ENCODE measurements around the gene KNTC1.
"Not testable (repeated sequence)": the region's sequence is repeated elsewhere in the genome, so short reads cannot be mapped to it uniquely, and the experiment has no call there.

The KNTC1 gene

DNA sequence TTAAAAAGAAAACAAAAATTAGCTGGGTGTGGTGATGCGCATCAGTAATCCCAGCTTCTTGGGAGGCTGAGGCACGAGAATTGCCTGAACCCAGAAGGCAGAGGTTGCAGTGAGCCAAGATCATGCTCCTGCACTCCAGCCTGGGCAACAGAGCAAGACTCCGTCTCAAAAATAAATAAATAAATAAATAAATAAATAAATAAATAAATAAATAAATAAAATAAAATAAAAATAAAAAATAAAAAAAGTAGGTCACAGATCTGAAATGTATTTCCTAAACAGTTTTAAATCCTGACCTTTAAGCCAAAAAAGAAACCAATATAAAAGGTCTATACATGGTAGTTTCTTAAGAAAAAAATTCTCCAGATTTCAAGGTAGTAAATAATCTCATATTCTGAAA lies 14.0 kb upstream of the KNTC1 start:
- DNase-seq: not testable (repeated sequence)

DNA sequence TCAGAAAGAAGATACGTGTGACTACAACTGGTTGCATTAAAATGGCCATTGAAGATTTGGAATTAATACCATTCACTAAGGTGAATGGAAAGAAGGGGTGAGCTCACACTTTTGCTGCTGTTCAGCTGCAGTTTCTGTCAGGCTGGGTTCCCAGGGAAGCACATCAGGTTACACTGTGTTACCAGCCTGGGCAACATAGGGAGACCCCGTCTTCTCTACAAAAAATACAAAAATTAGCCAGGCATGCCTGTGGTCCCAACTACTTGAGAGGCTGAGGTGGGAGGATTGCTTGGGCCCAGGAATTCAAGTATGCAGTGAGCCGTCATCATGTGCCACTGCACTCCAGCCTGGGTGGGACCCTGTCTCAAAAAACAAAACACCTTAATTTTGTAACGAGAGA lies 13.4 kb upstream of the KNTC1 start:
- no peak for DNase-seq

DNA sequence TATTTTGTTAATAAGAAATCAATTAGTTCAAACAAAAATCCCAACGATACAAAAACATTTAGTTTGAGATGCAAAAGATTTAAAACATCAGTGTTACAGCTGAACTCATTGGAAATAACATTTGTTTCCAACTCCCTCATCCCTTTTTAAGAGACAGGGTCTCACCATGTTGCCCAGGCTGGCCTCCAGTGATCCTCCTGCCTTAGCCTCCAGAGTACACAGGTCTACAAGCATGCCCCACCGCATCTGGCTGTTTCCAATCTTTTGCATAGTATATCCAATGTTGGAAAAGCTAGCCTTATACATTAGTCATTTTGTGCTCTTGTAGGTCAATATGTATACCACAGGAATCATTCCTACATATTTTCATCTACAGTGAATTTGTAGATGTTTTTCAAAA lies 11.8 kb upstream of the KNTC1 start:
- no peak for DNase-seq

DNA sequence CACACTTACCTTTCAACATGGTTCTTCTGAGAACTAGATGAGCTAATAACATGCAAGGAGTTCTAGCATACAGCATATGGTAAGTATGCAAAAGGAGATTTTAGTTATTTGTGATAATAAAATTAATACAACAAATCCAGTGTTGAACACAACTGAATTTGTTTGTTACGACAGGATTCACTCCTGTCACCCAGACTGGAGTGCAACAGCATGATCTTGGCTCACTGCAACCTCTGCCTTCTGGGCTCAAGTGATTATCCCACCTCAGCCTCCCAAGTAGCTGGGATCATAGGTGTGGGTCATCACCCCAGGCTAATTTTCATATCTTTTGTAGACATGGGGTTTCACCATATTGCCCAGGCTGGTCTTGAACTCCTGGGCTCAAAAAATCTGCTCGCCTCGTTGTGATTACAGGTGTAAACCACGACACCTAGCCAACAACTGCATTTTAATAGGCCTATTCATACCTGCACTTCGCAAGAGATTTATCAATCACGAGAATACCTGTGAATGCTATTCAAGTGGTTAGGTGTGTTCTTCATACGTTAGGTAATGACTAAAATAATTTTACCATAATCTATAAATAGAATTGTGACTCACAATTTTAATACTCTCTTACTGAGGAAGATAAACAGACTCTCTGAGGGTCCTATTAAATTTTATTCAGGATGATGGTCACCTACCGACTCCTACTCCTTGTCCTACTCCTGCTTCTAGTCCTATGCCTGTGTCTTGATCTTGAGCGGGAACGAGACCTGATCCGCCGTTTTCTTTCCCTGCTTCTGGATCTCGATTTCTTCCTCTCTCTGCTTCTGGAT lies 10.3 kb upstream of the KNTC1 start:
- no peak for DNase-seq

DNA sequence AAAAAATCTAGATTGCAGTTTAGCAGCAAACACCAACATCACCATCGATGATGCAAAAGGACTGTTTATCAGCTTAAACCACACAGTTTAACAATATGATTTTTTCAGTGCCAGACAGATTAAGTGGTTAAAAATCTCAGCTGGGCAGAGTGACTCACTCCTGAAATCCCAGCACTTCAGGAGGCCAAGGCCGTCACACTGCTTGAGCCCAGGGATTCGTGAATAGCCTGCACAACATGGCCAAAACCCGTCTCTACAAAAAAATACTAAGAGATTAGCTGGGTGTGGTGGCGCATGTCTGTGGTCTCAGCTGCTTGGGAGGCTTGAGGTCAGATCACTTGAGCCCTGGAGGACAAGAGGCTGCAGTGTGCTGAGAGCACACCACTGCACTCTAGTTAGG lies 9.2 kb upstream of the KNTC1 start:
- DNase-seq: peak; percentile 72

DNA sequence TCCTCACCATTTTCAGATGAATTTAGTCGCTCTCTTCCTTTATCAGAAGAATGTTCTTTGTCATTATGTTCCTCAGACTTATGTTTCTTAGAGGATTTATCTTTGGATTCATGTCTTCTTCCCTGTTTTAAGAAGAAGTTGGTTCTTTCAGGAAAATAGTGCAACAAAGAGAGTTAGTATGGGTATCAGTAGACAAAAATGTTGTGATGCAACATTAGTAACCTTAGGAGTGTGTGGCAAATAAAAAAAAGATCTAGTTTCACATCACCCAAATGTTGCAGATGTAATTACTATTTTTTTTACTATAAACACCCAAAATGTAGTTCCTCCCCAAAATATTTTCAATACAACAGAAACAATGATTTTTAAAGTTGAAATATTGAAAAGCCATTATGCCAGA lies 8.1 kb upstream of the KNTC1 start:
- DNase-seq: no peak

DNA sequence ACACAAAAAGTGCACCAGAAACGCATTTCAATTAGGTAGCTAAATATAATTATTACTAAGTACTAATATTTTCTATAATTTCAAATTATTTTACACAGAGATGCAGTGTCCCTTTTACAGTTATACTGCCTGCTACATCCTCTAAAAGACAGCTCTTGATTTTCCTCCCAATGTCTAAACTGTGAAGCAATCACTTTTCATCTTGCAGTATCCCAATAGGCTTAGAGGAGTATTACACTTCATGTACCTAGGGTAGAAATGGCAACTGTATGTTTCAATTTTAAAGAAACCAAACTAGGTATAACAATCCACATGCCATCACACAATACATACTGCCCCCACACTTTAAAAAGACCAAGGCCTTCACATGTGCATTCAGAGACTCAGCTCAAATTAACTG lies 7.6 kb upstream of the KNTC1 start:
- no peak for DNase-seq

DNA sequence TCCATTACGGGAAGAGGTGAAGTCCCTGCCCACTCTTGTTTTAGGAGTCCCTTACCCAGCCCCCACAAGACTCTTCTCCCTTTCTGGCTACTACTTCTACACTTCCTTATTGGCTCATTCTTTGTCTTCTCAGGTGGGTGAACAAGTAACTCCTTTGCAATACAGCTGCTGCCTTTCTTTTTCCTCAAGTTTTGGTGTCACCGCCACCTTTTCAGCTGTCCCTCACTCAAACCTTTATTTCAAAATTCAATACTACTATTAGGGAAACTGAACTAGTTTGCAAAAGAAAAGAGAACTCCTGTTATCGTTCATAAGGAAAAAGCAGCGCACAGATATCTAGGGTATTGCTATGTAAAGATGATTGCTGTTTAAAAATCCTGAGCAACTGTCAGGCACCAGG lies 6.4 kb upstream of the KNTC1 start:
- no peak for DNase-seq

DNA sequence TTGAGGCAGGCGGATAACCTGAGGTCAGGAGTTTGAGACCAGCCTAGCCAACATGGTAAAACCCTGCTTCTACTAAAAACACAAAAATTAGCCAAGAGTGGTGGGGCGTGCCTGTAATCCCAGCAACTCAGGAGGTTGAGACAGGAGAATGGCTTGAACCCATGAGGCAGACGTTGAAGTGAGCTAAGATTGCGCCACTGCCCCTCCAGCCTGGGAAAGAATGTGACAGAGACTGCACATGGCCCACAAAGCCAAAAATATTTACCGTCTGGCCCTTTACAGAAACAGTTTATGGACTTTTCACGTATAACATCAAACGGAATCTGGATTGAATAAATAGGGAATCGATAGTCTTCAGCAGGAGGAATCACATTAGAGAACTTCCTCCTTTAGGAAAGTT lies 3.8 kb upstream of the KNTC1 start:
- DNase-seq: no peak

DNA sequence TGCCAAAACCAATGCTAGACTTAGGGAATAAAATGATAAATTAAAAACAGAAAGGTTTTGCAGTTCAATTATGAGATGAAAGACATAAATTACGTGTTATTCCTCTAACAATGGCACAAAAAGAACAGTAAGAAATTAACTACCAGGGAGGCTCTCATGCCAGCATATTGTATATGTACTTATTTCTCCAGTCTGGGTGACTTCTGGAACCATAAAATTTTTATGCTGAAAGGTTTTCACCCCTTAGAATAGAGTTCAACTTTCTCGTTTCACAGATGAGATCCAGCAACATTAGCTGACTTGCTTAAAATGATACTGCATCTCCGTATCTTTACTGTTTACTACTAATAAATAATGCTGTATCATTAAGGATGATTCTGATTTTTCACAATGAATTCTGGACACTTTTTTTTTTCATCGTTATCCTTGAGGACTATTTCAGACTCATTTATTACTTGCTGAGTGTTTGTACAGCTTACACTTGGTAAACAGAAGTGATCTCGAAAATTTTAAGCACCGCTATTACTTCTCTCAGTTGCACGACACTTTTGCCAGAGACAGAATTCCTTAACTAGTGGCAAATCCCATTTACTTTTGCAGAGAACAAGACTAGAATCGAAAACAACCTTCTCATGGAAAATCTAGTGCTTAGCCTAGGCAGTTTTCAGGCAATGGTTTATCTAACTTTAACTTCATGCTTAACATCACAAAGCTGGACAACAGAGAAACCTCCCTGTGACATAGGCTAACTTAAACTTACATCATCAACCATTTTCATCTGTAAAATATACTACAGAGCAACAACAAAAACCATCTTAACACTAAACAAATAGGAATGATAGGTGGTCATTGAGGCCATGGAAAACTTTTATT lies 3.0 kb upstream of the KNTC1 start:
- DNase-seq: no peak

DNA sequence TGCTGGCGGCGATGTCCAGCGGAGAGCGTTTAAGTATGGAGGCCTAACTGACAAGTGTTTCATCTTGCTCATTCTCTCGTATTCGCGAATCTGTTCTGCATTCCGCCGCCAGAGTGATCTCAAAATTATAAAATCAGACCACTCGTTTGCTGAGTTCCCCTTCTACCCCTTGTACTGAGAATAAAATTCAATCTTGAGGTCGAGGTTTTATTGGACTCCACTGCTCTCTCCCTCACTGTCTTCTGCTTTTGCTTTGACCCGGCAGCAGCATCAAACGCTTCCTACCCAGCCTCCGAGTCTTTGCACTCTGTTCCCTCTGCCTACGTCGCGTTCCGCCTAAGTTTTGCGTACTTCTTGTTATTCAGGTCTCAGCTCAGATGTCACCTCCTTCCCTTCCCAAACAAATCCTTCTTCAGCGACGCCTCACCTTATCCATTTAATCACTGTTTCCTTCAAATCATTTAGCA lies 462 bp downstream of the KNTC1 start:
- DNase-seq: peak; percentile 41

DNA sequence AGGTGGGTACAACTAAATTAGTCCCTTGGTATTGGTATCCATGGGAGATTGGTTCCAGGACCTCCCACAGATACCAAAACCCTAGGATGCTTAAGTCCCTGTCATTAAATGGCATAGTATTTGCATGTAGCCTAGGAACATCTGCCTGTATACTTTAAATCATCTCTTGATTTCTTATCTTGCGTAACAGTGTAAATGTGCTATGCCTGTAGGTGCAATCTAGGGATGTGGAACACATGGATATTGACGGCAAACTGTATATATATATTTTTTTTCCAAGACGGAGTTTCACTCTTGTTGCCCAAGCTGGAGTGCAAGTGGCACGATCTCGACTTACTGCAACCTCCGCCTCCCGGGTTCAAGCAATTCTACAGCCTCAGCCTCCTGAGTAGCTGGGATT lies 1.5 kb downstream of the KNTC1 start:
- DNase-seq: no peak

DNA sequence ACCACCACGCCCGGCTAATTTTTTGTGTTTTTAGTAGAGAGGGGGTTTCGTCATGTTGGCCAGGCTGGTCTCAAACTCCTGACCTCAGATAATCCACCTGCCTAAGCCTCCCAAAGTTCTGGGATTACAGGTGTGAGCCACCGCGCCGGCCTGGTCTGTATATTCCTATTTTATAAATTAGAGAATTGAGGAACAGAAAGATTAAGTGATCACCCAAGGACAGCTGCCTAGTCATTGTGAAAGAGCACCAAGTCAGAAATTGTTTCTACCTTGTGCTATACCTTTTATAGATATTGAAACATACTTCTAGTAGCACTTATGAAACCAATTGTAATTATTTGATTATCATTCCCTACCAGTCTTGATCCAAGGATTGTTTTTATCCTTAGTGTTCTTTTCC lies 1.9 kb downstream of the KNTC1 start:
- no peak for DNase-seq

DNA sequence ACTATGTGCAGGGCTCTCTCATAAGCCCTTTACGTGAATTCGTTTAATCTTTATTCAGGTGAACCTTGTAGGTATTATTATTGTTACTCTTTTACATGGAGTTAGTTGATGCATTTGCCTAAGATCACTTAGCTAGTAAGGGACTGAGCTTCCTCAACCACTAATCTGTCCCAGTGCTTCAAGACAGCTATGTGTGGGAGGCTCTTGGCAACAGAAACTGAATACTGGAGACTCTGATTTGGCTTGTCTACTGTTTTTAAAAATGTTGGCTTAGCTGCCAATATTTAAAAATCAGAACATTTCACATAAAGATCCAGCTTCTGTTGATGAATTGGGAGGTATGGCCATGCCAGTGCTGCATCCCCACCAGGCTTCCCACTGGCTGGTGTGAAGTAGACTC lies 6.8 kb downstream of the KNTC1 start:
- DNase-seq: no peak

DNA sequence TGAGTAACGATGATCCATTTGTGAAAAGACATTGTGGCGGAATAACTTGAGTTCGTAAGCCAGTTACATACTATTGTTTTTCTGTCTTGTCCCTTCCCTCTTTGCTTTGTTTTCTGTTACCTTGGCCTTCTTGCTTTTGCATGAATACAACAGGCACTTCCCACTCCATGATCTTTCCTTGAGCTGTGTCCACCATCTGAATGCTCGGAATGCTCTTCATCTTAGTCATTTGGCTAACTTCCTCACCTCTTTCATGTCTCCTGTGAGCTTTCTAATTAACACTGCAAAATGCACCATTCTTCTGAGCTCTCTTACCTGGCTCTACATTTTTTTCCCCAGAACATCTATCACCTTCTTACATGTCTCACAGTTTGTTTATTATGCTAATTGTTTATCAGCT lies 10.0 kb downstream of the KNTC1 start:
- no peak for DNase-seq

DNA sequence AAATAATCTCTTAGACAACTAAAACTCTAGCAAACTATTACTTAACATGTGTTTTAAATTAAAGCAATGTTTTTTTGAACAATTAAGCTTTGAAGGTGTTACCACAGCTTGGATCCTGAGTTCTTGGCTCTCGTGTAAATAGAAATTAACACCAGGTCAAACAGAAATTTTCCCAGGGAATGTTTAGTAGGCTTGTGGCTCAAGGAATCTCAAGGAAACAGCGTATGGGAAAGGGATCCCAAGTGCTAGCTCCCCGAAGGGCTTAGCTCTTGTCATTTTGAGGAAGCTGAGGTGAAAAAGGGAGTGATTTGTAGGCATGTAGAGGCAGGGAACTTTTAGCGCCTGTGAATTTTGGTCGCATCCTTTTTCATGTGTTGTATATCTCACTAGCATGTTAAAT lies 11.4 kb downstream of the KNTC1 start:
- no peak for DNase-seq

DNA sequence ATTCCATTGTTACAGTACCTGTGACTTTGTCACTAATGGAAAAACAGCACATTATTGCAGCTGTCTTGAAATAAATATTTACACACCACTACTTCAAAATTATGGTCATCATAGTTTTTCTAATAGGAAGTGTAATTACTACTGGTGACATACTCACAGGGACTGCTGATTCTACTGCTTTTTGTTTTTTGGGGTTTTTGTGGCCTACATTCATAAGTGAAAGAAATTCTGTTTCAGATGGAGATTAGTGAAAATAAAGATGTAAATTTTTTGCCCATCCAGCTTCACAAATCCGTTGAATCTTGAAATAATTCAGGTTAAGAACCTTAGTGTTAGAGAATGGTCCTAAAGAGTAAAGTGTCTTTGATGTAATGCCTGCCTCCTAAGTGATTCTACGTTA lies 17.5 kb downstream of the KNTC1 start:
- no peak for DNase-seq

DNA sequence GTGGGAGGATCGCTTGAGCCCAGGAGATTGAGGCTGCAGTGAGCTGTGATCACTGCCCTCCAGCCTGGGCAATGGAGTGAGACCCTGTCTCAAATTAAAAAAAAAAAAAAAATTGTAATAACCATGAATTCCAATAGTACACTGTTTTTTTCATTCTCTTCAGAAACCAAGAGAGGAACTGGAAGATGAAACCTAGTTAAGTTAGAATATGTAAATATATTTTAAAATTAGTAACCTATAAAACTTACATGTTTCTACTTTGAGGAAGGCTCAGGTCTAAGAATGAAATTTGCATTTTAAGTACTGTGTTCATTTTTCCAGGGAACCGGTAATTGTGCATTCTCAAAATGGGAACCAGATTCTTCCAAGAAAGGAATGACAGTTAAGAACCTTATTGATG lies 18.8 kb downstream of the KNTC1 start:
- no peak for DNase-seq

DNA sequence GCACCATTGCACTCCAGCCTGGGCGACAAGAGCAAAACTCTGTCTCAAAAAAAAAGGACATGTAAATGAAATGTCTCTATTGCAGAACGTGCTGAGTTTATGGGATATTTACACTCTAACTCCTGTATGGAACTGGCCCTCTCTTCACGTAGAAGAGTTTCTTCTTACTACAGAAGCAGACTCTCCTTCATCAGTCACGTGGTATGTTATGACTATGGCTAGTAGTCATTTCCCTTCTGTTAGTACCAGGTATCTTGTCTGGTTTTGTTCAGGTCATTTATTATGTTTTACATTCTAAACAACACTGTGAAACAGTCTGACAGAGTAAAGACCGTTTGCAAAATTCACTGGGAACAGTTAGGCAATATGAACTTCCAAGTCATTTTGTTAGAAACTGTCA lies 20.3 kb downstream of the KNTC1 start:
- DNase-seq: no peak

DNA sequence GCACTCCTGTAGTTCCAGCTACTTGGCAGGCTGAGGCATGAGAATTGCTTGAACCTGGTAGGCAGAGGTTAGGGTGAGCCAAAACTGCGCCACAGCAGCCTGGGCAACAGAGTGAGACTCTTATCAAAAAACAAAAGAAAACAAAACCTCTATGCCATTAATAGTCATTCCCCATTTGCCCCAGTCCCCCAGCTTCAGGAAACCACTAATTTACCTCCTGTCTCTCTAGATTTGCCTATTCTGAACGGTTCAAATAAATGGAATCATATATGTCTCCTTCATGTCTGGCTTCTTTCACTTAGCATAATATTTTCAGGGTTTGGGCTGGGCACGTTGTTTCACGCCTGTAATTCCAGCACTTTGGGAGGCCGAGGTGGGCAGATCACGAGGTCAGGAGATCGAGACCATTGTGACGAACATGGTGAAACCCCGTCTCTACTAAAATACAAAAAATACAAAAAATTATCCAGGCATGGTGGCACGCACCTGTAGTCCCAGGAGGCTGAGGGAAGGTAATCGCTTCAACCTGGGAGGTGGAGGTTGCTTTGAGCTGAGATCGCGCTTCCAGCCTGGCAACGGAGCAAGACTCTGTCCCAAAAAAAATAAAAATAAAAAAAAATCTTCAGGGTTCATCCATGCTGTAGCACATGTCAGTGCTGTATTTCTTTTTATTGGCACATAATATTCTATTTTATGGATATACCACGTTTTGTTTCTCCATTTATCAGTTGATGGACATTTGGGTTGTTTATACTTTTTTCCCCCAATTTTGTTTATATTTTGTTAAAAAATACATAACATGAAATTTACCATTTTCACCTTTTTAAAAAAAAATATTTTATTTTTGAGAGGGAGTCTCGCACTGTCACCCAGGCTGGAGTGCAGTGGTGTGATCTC lies 31.9 kb downstream of the KNTC1 start:
- no peak for DNase-seq

DNA sequence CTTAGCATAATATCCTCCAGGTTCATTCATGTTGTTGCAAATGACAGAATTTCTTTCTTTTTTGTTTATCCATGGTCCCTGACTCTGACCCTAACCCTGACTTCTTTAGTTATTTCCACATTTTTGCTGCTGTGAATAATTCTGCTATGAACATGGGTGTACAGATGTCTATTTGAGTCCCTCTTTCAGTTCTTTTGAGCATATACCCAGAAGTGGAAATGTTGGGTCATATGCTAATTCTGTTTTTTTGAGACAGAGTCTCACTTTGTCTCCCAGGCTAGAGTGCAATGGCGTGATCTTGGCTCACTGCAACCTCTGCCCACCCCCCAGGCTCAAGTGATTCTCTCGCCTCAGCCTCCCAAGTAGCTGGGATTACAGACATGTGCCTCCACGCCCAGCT lies 33.1 kb downstream of the KNTC1 start:
- DNase-seq: no peak

DNA sequence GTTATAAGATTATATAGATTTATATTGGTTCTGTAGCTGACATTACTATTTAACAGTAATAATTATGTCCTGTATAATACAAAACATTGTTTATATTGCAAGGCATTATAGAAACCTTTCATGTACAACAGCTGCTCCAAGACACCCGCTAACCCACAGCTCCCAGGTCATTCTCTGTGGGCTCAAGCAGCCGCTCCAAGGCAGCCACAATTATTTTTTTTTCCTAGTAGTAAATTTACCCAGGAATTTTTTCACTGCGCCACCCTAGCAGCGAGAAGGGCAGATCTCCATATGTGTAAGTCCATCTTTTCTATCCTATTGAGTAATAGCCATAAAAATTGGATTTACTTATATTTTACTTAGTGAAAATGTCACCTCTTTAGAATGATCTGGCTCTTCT lies 36.3 kb downstream of the KNTC1 start:
- DNase-seq: no peak

DNA sequence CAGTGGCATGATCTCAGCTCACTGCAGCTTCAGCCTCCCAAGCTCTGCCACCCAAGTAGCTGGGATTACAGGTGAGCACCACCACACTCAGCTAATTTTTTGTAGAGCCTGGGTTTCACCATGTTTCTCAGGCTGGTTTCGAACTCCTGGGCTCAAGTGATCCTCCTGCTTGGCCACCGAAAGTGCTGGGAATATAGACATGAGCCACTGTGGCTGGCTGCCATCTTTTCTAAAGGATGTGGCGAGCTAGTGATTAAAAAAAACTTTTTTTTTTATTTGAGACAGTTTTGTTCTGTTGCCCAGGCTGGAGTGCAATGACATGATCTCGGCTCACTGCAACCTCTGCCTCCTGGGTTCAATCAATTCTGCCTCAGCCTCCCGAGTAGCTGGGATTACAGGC lies 39.8 kb downstream of the KNTC1 start:
- not testable (repeated sequence) for DNase-seq

Measured in hematopoietic multipotent progenitor cell treated with erythropoietin and hydrocortisone succinate and interleukin-3 and kit ligand, for 8 days (in vitro differentiated cells).